ENCODE measurements around the gene CYP3A4. TPM values are rescaled to one million over a fixed set of nuclear protein-coding genes. Genes with fewer than 3 reads are reported as not detected.

The CYP3A4 gene
- total RNA-seq, 1 experiment from 2014 or later = not detected

GRCh38 chr7:99709260-99709659, 74.7 kb downstream of the CYP3A4 start:
- H3K27me3 Mint-ChIP-seq (ENCODE audit: low read depth) = peaks cover 7% of the 10 kb centered on the region
- Histone ChIP-seq H3K4me2 (ENCODE audit: insufficient read depth, insufficient read length, low read length) (no peak overlapping the region), H3K79me2 (ENCODE audit: insufficient read depth, low read length) (no peaks in the 10 kb centered on the region), H3K9ac (ENCODE audit: extremely low read depth, insufficient read length, low read length) (no peak overlapping the region), H3K27me3 (ENCODE audit: insufficient read depth, low read length) (no peaks in the 10 kb centered on the region), H3K4ac (ENCODE audit: low read depth, low read length) (no peak overlapping the region), H3T11ph (ENCODE audit: low read length) (no peak overlapping the region), H2AFZ (ENCODE audit: low read length) (no peak overlapping the region), H4K5ac (ENCODE audit: insufficient read length, low read depth, low read length) (no peak overlapping the region), H3K23ac (ENCODE audit: insufficient read length, low read depth, low read length) (no peak overlapping the region), H2BK12ac (ENCODE audit: insufficient read length, low read depth, low read length) (no peak overlapping the region), H3K18ac (ENCODE audit: insufficient read length, low read depth, low read length) (no peak overlapping the region), H2BK5ac (ENCODE audit: insufficient read length, low read length) (no peak overlapping the region), H2AK5ac (ENCODE audit: insufficient read length, low read length) (no peak overlapping the region), H4K8ac (replicated peaks; ENCODE audit: insufficient read length, low read depth, low read length) (no peak overlapping the region), H3K23me2 (ENCODE audit: insufficient read length, low read depth, low read length, poor library complexity, severe bottlenecking) (no peaks in the 10 kb centered on the region), H3K79me1 (ENCODE audit: insufficient read depth, low read depth, low read length, poor library complexity, severe bottlenecking) (no peaks in the 10 kb centered on the region), H2BK15ac (ENCODE audit: low read depth, low read length) (no peak overlapping the region), H3K27ac (ENCODE audit: insufficient read length, low read depth, low read length) (no peak overlapping the region), H4K91ac (ENCODE audit: insufficient read length, low read depth, low read length) (no peak overlapping the region), H3K9me3 (ENCODE audit: control insufficient read depth, low read depth, low read length) (peaks cover 11% of the 10 kb centered on the region), H2BK20ac (ENCODE audit: low read depth, low read length, poor library complexity, severe bottlenecking) (no peak overlapping the region), H3K56ac (ENCODE audit: insufficient read length, low read depth, low read length) (no peak overlapping the region), H2BK120ac (ENCODE audit: low read depth, low read length, poor library complexity, severe bottlenecking) (no peak overlapping the region), H3K14ac (ENCODE audit: insufficient read depth, low read length) (no peak overlapping the region), H3K4me1 (ENCODE audit: insufficient read depth, low read length) (no peaks in the 10 kb centered on the region), H4K20me1 (ENCODE audit: control insufficient read depth, insufficient read depth, insufficient read length) (no peaks in the 10 kb centered on the region)
- H3K4me3 Mint-ChIP-seq = no peak overlapping the region
- WGBS (ENCODE audit: extremely low coverage, insufficient read length, low lambda C conversion rate) = no CpG with 5 or more reads among the region's 2 CpGs
- no peak for TF ChIP-seq CTCF (conservative IDR thresholded peaks at IDR 0.05)
- no peaks in the 10 kb centered on the region; a peak in 1 of 4 replicates for H3K4me1 Mint-ChIP-seq
- peaks cover 0 to 1% of the 10 kb centered on the region in 2 experiments; a peak in 1 of 5 replicates for H3K9me3 Mint-ChIP-seq
- no peaks in the 10 kb centered on the region for H3K36me3 Mint-ChIP-seq (ENCODE audit: insufficient read depth in 1 of 3, low read depth in 3 of 3)
- H3K27ac Mint-ChIP-seq = no peak overlapping the region
- DNase-seq = no peak
